ENCODE results near the gene FPR2.

GRCh38 chr19:51794885-51795490 is 34.0 kb downstream of the FPR2 start, which contains the start of gene FPR3:
- no peak for TF ChIP-seq POLR2AphosphoS5 (IDR thresholded peaks at IDR 0.05; ENCODE audit: low read depth)
- no peak for TF ChIP-seq CTCF (conservative IDR thresholded peaks at IDR 0.05; ENCODE audit: low read depth in 2 of 2)
- TF ChIP-seq EZH2phosphoT487 (IDR thresholded peaks at IDR 0.05; ENCODE audit: unreplicated experiment): no peak
- TF ChIP-seq EZH2 (IDR thresholded peaks at IDR 0.05; ENCODE audit: low read depth, unreplicated experiment): no peak
- no peak for TF ChIP-seq JUNB (IDR thresholded peaks at IDR 0.05; ENCODE audit: unreplicated experiment)
- no peak for TF ChIP-seq STAT1 (IDR thresholded peaks at IDR 0.05; ENCODE audit: unreplicated experiment)
- no peak for TF ChIP-seq NANOG (IDR thresholded peaks at IDR 0.05; ENCODE audit: borderline replicate concordance)
- no peak for TF ChIP-seq REST (IDR thresholded peaks at IDR 0.05; ENCODE audit: unreplicated experiment)
- TF ChIP-seq CREB1 (CRISPR knock-in tag; IDR thresholded peaks at IDR 0.05; ENCODE audit: low read depth): no peak
